ENCODE results near the gene HSD17B14. TPM values are rescaled to one million over a fixed set of nuclear protein-coding genes. Genes with fewer than 3 reads are reported as not detected.
A peak's percentile ranks its signal among the peaks of the same experiment; 100 is the strongest.
"Not testable (repeated sequence)": the region's sequence is repeated elsewhere in the genome, so short reads cannot be mapped to it uniquely, and the experiment has no call there.

The HSD17B14 gene
- total RNA-seq, 1 experiment from 2014 or later: 27.8 TPM

- ChIA-PET POLR2A (no interaction called here), CTCF (interaction anchor here (3.0 kb wide), 1 partner anchor 49 kb away, joined by 44 read pairs; no protein-coding TSS in a partner anchor)
- no TSS peak for BruUV-seq (replicated peaks)
- no peaks in the 10 kb centered on the region for H3K27me3 Mint-ChIP-seq (ENCODE audit: insufficient read depth, unreplicated experiment)
- DNase-seq: no peak
- intact Hi-C loops (cut with micrococcal nuclease; ENCODE audit: unreplicated experiment): no loop called here
- no peaks in the 10 kb centered on the region for H3K9me3 Mint-ChIP-seq (ENCODE audit: unreplicated experiment)
- H3K4me1 Mint-ChIP-seq (ENCODE audit: low read depth, unreplicated experiment): peaks cover 13% of the 10 kb centered on the region
- H3K36me3 Mint-ChIP-seq (ENCODE audit: insufficient read depth, unreplicated experiment): peaks cover 15% of the 10 kb centered on the region
- Histone ChIP-seq H3K4me3 (ENCODE audit: low read depth, low read length) (no peak overlapping the region), H3K4me1 (peaks cover 8% of the 10 kb centered on the region), H3K9me3 (no peaks in the 10 kb centered on the region), H3K36me3 (ENCODE audit: control insufficient read depth, insufficient read depth, low read length) (no peaks in the 10 kb centered on the region), H3K27me3 (replicated peaks; ENCODE audit: control insufficient read depth, insufficient read depth, low read length) (no peaks in the 10 kb centered on the region)
- no peak for TF ChIP-seq CTCF (IDR thresholded peaks at IDR 0.05; ENCODE audit: insufficient read depth in 1 of 2, low read depth in 1 of 2, low read length in 1 of 2, severe bottlenecking in 1 of 2, unreplicated experiment in 1 of 2)
- no peak overlapping the region for H3K4me3 Mint-ChIP-seq (ENCODE audit: unreplicated experiment)
- no peak overlapping the region for H3K27ac Mint-ChIP-seq (ENCODE audit: unreplicated experiment)
Observed at GRCh38 chr19:48793271-48793670, 43.0 kb downstream of the HSD17B14 start.

GRCh38 chr19:48787331-48787730 lies 49.0 kb downstream of the HSD17B14 start:
- not testable (repeated sequence) for H3K9me3 Mint-ChIP-seq (ENCODE audit: unreplicated experiment); H3K4me3 ChIP-seq (ENCODE audit: low read depth, low read length); H3K27ac Mint-ChIP-seq (ENCODE audit: unreplicated experiment); H3K4me1 ChIP-seq; BruUV-seq (replicated peaks); H3K36me3 ChIP-seq (ENCODE audit: control insufficient read depth, insufficient read depth, low read length); H3K4me3 Mint-ChIP-seq (ENCODE audit: unreplicated experiment); H3K9me3 ChIP-seq; H3K36me3 Mint-ChIP-seq (ENCODE audit: insufficient read depth, unreplicated experiment); DNase-seq; H3K27me3 Mint-ChIP-seq (ENCODE audit: insufficient read depth, unreplicated experiment); H3K4me1 Mint-ChIP-seq (ENCODE audit: low read depth, unreplicated experiment); H3K27me3 ChIP-seq (replicated peaks; ENCODE audit: control insufficient read depth, insufficient read depth, low read length)
- CTCF ChIA-PET: interaction anchor here (0.7 to 1.6 kb wide), 4 partner anchors 23 to 310 kb away, joined by 3 to 48 read pairs (median 6); partner anchors contain the start of gene BCAT2
- intact Hi-C loops (cut with micrococcal nuclease; ENCODE audit: unreplicated experiment): loop anchor here (5.0 kb wide), 1 partner anchor 285 kb away; the partner anchor contains the start of gene KCNA7
- POLR2A ChIA-PET: interaction anchor here (0.6 kb wide), 1 partner anchor 105 kb away, joined by 3 read pairs; no protein-coding TSS in a partner anchor

GRCh38 chr19:48786422-48786821 lies 49.9 kb downstream of the HSD17B14 start:
- POLR2A ChIA-PET: not testable (repeated sequence)

GRCh38 chr19:48784527-48784926 lies 51.8 kb downstream of the HSD17B14 start:
- H3K4me3 Mint-ChIP-seq (ENCODE audit: unreplicated experiment): no peak overlapping the region
- H3K27ac Mint-ChIP-seq (ENCODE audit: unreplicated experiment): no peak overlapping the region
- no peaks in the 10 kb centered on the region for H3K36me3 ChIP-seq (ENCODE audit: control insufficient read depth, insufficient read depth, low read length)
- H3K27me3 ChIP-seq (replicated peaks; ENCODE audit: control insufficient read depth, insufficient read depth, low read length): no peaks in the 10 kb centered on the region
- H3K9me3 ChIP-seq: no peaks in the 10 kb centered on the region
- TF ChIP-seq CTCF (IDR thresholded peaks at IDR 0.05; ENCODE audit: insufficient read depth in 1 of 2, low read depth in 1 of 2, low read length in 1 of 2, severe bottlenecking in 1 of 2, unreplicated experiment in 1 of 2): peak; percentile 12 to 35
- no peaks in the 10 kb centered on the region for H3K36me3 Mint-ChIP-seq (ENCODE audit: insufficient read depth, unreplicated experiment)
- POLR2A ChIA-PET: interaction anchor here (0.6 kb wide), 1 partner anchor 96 kb away, joined by 12 read pairs; no protein-coding TSS in a partner anchor
- H3K27me3 Mint-ChIP-seq (ENCODE audit: insufficient read depth, unreplicated experiment): no peaks in the 10 kb centered on the region
- CTCF ChIA-PET: interaction anchor here (0.6 to 2.1 kb wide), 3 partner anchors 11 to 559 kb away, joined by 3 to 12 read pairs (median 4); no protein-coding TSS in a partner anchor
- H3K4me1 Mint-ChIP-seq (ENCODE audit: low read depth, unreplicated experiment): peaks cover 25% of the 10 kb centered on the region
- intact Hi-C loops (cut with micrococcal nuclease; ENCODE audit: unreplicated experiment): loop anchor here (1.0 kb wide), 1 partner anchor 138 kb away; the partner anchor contains the start of gene CA11
- peaks cover 23% of the 10 kb centered on the region for H3K4me1 ChIP-seq
- BruUV-seq (replicated peaks): no TSS peak
- DNase-seq: no peak
- H3K9me3 Mint-ChIP-seq (ENCODE audit: unreplicated experiment): no peaks in the 10 kb centered on the region
- no peak overlapping the region for H3K4me3 ChIP-seq (ENCODE audit: low read depth, low read length)

More at GRCh38 chr19:48786422-48786821, 49.9 kb downstream of the HSD17B14 start:
- CTCF ChIA-PET: interaction anchor here (0.9 kb wide), 1 partner anchor 57 kb away, joined by 6 read pairs; no protein-coding TSS in a partner anchor
- H3K9me3 ChIP-seq; H3K27me3 ChIP-seq (replicated peaks; ENCODE audit: control insufficient read depth, insufficient read depth, low read length); H3K36me3 ChIP-seq (ENCODE audit: control insufficient read depth, insufficient read depth, low read length); H3K4me3 Mint-ChIP-seq (ENCODE audit: unreplicated experiment); H3K27me3 Mint-ChIP-seq (ENCODE audit: insufficient read depth, unreplicated experiment); H3K27ac Mint-ChIP-seq (ENCODE audit: unreplicated experiment); H3K4me3 ChIP-seq (ENCODE audit: low read depth, low read length); BruUV-seq (replicated peaks); DNase-seq; H3K36me3 Mint-ChIP-seq (ENCODE audit: insufficient read depth, unreplicated experiment); H3K9me3 Mint-ChIP-seq (ENCODE audit: unreplicated experiment): not testable (repeated sequence)
- H3K4me1 Mint-ChIP-seq (ENCODE audit: low read depth, unreplicated experiment): peaks cover 13% of the 10 kb centered on the region
- H3K4me1 ChIP-seq: peaks cover 11% of the 10 kb centered on the region
- intact Hi-C loops (cut with micrococcal nuclease; ENCODE audit: unreplicated experiment): loop anchor here (5.0 kb wide), 1 partner anchor 286 kb away; the partner anchor contains the start of gene KCNA7
